Dedifferentiated amniotic fluid mesenchymal stem cell (primary cell): Measurements from ENCODE around the gene DYRK1B.

Source experiments
- DNase-seq: peaks from one replicate; pipeline ENCODE4 v3.0.0-alpha.2; 2016; ENCODE audit errors: extremely low spot score

The DYRK1B gene

GRCh38 chr19:39858541-39858940 is 24.6 kb upstream of the DYRK1B start:
- no peak for DNase-seq

- no peak for DNase-seq
Observed at GRCh38 chr19:39852882-39853281, 18.9 kb upstream of the DYRK1B start.

GRCh38 chr19:39850892-39851291 is 16.9 kb upstream of the DYRK1B start:
- no peak for DNase-seq

- no peak for DNase-seq
Observed at GRCh38 chr19:39848392-39848791, 14.4 kb upstream of the DYRK1B start.

- DNase-seq: no peak
Observed at GRCh38 chr19:39847525-39847924, 13.6 kb upstream of the DYRK1B start.

- DNase-seq: no peak
Observed at GRCh38 chr19:39846678-39847486, 12.9 kb upstream of the DYRK1B start.

- DNase-seq: peak; percentile 92
Observed at GRCh38 chr19:39845933-39846677, 12.1 kb upstream of the DYRK1B start, which contains the start of gene FBL. Gene FBL (minus strand): TSS chr19:39846379. CDS start chr19:39846300, 79 bp downstream.

- DNase-seq: peak; percentile 16
Observed at GRCh38 chr19:39845584-39845932, 11.6 kb upstream of the DYRK1B start.

GRCh38 chr19:39845172-39845571 is 11.2 kb upstream of the DYRK1B start:
- DNase-seq: no peak

- peak; percentile 60 for DNase-seq
Observed at GRCh38 chr19:39843919-39844793, 10.2 kb upstream of the DYRK1B start.

GRCh38 chr19:39842693-39843435 is 8.9 kb upstream of the DYRK1B start:
- no peak for DNase-seq

GRCh38 chr19:39841041-39841440 is 7.1 kb upstream of the DYRK1B start:
- DNase-seq: no peak

GRCh38 chr19:39840492-39840891 is 6.5 kb upstream of the DYRK1B start:
- DNase-seq: no peak

GRCh38 chr19:39839678-39840327 is 5.8 kb upstream of the DYRK1B start:
- no peak for DNase-seq

GRCh38 chr19:39838569-39838968 is 4.6 kb upstream of the DYRK1B start:
- no peak for DNase-seq

GRCh38 chr19:39837978-39838377 is 4.0 kb upstream of the DYRK1B start:
- DNase-seq: no peak

- DNase-seq: no peak
Observed at GRCh38 chr19:39834287-39834841, 402 bp upstream of the DYRK1B start.

GRCh38 chr19:39833160-39833463 is 850 bp downstream of the DYRK1B start:
- no peak for DNase-seq

- no peak for DNase-seq
Observed at GRCh38 chr19:39832341-39833083, 1.4 kb downstream of the DYRK1B start.

- DNase-seq: no peak
Observed at GRCh38 chr19:39831679-39832078, 2.3 kb downstream of the DYRK1B start.
